ENCODE data around the gene ADSS1.
A peak's percentile ranks its signal among the peaks of the same experiment; 100 is the strongest.

Gene ADSS1

DNA sequence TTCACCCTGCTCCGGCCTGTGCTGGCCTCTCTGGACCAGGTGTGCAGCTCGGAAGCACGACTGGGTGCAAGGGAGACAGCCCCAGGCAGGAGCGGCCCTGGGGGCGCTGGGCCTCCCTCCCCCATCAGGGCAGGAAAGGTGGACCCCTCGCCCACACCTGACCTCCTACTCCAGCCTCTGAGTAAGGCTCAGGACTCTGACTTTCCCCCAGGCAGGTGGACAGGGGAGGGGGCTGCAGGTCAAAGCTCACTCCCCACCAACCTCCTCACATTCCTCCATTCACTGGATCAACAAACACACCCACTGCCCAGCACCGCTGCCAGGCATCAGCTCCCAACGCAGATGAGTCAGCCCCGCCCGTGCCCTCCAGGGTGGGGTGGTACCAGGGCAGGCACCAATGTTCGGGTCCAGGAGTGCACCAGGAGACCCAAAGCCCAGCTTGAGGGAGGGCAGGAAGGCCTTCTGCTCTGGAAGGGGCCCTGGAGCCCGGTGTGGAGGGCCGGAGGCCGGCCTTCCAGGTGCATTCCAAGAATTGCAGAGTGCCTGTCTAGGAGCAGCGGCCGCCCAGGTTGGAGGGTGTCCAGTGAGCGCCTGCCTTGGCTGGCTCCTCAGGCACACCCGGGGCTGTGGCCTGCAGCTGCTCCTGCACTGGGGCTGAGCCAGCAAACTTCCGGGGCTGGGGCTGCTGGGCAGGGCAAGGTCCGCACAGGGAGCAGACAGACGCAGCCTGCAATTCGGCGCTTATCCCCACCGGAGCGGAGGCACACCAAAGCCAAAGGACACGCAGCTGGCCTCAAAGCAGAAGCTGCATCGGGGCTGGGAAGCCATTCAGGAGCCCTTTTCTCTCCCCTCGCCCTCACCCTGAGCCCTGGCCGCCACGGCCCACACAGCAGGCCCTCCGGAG, 36.2 kb upstream of the ADSS1 start:
- no peak for DNase-seq (ENCODE audit: low read depth)

GRCh38 chr14:104688505-104689108, 35.4 kb upstream of the ADSS1 start:
- DNase-seq (ENCODE audit: low read depth), result no peak

- DNase-seq (ENCODE audit: low read depth), result peak; percentile 38
Observed at GRCh38 chr14:104689109-104689880, 34.7 kb upstream of the ADSS1 start, which contains the start of gene INF2. TSS of gene INF2 (plus strand) at chr14:104689618. CDS start at chr14:104701366, 11,748 bp downstream.

DNA sequence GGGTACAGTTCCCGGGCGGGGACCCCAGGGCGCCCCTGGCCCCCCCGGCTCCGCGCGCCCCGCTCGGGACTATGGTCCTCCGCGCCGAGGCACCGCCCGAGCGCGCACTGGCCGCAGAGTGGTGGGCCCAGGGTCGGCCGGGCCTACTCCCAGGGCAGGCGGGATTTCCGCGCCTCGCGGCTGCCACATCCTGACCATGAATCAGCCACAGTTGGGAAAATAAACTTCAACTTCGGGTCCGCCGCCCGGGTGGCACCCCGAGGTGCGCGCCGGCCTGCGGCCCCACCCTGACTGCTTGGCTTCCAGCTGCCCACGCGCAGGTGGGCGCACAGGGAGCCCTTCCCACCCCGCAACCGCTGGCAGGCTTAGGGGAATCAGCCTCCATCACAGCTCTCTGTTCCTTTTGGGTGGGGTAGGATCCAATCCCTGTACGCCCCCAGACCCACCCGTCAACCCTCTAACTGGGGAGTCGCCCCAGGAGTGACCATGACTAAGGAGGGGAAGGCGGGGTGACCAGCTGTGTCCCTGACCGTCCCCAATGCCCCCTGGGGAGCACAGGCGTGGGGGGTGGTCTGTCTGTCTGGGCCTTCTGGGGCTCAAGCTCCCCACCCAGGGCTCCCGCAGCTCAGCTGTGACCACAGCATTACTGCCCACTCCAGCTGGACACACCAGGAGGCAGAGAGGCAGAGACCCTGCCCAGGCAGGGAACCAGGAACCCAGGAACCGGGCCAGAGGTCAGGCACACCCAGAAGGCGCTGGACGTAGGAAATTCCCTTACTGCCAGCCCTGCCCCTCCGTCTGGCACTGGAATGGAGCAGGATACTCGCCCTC, 33.9 kb upstream of the ADSS1 start:
- DNase-seq (ENCODE audit: low read depth), result no peak

- no peak for DNase-seq (ENCODE audit: low read depth)
Observed at GRCh38 chr14:104690861-104691455, 33.1 kb upstream of the ADSS1 start.

GRCh38 chr14:104691546-104692260, 32.3 kb upstream of the ADSS1 start:
- no peak for DNase-seq (ENCODE audit: low read depth)

DNA sequence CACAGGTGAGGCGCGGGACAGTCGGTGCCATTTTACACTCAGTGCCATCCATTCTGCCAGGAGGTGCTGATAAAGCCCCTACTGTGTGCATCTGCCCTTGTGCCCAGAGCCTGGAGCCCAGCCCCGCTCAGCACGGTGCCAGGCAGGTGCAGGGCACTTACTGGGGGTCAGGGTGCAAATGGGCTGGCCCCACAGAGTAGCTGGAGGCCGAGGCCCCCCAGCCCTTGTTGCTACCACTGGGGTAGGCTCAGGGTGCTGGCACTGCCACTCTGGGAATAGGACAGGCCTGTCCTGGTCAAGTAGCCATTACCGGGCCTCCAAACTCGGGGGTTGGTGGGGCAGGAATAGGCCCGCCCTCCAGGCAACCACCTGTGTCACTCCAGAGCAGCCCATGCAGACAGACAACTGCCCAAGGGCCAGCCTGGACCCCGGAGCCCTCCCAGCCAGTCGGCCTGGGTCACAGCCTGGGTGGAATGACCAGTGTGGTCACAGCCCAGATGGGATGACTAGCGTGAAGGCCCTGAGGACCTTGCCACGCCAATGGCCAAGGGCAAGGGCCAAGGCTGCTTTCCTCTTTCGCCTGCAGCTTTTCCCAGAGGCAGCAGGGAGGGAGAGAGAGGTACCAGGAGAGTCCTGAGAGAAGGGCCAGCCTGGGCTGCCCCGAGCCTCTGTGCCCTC, 31.6 kb upstream of the ADSS1 start:
- no peak for DNase-seq (ENCODE audit: low read depth)

DNA sequence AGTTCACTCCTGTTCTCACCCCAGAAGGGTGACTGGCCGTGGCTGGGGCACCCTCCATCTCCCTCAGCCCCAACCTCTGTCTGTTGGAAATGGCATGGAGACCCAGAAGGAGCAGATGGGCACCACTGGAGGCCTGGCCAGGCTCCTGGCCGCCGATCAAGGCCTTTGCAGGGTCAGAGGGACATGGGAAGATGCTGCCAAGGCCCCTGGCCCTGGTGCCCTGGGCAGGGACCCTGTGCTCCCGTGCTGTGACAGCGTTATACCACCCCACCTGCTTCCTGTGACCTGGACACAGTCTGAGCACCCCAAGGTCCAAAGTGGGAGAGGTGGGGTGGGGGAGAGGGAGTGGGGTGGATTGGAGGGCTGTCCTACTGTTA, 31.1 kb upstream of the ADSS1 start:
- DNase-seq (ENCODE audit: low read depth), result no peak

- no peak for DNase-seq (ENCODE audit: low read depth)
Observed at GRCh38 chr14:104693482-104694431, 30.3 kb upstream of the ADSS1 start.

DNA sequence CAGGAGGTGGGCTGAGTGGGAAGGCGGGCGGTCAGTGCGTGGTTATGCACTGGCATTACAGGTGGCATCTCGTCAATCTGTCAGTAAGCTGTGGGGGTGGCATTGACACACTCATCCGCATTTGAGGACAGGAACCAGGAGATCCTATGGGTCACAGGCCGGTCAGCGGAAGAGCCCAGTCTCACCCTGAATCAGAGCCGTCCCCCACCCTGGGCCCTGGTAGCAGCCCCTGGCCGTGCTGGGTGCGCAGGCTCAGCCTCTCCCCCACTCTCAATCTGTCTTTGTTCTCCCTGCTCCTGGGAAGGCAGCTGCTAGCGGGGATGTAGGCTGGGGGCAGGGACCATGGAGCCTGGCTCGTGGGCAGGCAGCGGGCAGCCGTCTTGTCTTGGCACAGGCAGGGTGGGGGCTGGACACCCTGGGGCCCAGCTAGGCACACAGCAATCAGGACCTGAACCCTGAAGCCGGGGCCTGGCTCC, 29.5 kb upstream of the ADSS1 start:
- no peak for DNase-seq (ENCODE audit: low read depth)

DNA sequence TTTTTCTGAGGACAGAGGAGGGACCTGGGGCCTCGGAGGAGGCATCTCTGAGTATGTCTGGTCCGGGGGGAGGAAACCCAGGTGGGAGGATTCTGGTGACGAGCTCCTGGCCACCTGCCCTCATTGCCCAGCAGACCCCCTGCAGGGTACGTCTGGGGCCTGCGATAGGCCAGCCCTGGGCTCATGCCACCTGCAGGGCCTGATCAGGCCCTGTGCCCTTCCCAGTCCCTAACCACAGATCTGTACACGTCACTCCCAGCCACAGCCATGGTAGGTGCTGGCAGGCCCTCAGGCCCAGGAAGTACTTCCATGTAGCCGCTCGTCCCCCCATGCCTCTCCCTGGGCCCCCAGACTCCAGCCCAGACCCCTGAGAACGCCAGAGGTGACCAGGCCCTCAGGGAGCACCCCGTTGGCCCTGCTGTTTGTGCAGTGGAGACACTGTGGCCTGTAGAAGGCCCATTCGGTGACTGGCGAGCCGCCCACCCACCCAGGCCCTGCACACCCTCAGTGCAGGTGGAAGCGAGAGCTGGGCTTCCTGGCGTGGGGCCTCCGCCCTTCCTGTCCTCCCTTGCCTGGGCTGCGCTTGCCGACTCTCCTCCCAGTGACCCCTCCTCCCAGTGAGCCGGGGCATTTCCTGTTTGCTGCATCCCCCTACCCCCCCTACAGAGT, 28.9 kb upstream of the ADSS1 start:
- DNase-seq (ENCODE audit: low read depth), result peak; percentile 55

DNA sequence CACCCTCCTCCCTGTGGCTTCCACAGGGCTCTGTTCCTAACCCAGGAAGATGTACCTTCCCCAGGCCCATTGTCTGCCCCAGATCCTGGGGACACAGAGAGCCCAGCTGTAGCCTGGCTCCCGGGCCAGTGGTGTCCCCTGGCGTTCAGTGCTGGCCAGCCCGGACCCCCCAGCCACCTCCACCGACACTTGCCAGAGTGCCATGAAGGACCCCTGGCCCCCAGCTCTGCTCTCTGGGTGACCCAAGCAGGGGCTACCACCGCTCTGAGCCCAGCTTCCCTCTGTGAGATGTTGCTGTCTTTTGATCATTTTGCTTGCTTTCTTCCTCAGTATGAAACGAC, 28.4 kb upstream of the ADSS1 start:
- no peak for DNase-seq (ENCODE audit: low read depth)

- no peak for DNase-seq (ENCODE audit: low read depth)
Observed at GRCh38 chr14:104696671-104697316, 27.2 kb upstream of the ADSS1 start.

GRCh38 chr14:104697317-104697703, 26.7 kb upstream of the ADSS1 start:
- DNase-seq (ENCODE audit: low read depth), result no peak

DNA sequence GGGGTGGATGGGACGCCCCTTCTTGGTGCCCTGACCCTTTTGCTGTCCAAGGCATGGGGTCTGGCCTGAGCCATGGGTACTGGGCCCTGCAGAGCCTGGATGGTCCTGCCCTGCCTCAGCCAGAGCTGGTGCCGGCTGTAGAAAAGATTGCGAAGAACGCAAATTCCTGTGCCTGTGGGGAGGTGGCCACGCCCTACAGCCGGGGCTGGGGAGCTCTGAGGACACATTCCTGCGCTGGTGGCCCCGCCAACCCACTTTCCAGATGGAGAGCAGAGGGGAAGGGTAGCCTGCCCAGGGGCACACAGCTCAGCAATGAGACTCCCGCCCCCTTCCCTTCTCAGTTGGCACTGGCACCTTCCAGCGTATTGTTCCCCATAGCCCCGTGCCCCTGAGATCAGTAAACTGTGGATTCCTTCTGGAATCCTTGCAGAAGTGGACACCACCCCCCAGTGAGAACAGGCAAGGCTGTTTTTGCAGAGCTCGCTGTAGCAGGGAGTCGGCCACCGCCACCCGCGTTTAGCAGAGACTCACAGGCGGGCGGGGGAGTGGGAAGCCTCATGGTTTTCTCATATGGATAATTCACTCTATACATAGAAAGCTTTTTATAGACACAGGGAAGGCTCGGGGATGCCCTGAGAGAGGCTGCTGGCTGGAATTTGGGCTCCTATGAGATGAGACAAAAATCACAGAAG, 26.0 kb upstream of the ADSS1 start:
- DNase-seq (ENCODE audit: low read depth), result no peak

DNA sequence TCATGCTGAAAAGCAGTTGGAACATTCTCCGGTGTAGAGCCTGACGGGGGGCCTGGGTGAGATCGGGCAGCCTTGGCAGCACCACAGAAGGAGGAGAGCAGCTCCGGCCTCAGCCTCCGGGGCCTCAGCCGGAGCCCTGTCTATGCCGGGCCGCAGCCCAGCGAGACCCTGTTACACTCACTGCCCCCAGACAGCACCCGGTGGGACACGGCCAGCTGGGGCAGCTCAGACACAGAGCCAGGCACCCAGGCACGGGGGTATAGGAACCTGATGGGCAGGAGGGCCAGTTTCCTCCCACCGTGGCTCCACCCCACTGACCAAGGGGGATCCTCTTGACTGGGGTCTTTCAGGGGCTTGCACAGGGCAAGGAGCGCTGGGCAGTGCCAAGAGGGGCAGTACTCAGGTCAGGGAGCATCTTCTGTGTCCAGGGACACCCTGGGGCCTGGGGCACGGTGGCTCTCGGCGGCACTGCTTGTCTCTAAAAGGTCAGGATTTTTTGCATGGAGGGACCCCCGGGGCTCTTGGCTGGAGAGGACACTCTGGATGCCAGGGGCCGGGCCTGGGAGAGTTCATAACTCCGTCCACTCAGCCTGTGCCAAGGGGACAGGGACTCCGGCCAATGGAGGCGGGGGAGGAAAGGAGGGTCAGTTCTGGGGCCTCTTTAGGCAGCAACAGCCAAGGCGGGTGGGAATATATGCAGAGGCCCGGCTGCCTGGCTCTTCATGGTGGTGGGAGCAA, 25.2 kb upstream of the ADSS1 start:
- DNase-seq (ENCODE audit: low read depth), result no peak

- DNase-seq (ENCODE audit: low read depth), result no peak
Observed at GRCh38 chr14:104699426-104699748, 24.6 kb upstream of the ADSS1 start.

Measured in activated T-helper 1 cell treated with Interleukin-2 at 50 U/mL for 16 hours (primary cell).